CD4-positive, CD25-positive, alpha-beta regulatory T cell (primary cell): ENCODE measurements around the gene MSX1. TPM values are rescaled to one million over a fixed set of nuclear protein-coding genes. Genes with fewer than 3 reads are reported as not detected.

Experiments
- ATAC-seq, 2 donors: fragments of 150-1000 bp; cut with Tn5 transposase; one replicate each; pipeline ENCODE4 v1.10.0; 2021; ENCODE audit warnings: low read depth in 2 of 2, moderate number of reproducible peaks in 2 of 2, moderate library complexity in 1 of 2
- DNase-seq, 3 donors: peaks; one replicate each; pipeline versions ENCODE4 v3.0.0 to v3.0.0-alpha.2; 2012 to 2022; ENCODE audit warnings: mixed read lengths in 1 of 3
- H3K27ac ChIP-seq: one replicate; pipeline ENCODE4 v1.7.0; 2013; ENCODE audit warnings: mild to moderate bottlenecking, low read length; ENCODE audit not compliant: insufficient read depth, poor library complexity, severe bottlenecking
- H3K27me3 ChIP-seq: one replicate; pipeline ENCODE4 v1.7.0; 2013; ENCODE audit warnings: low read length; ENCODE audit not compliant: control insufficient read depth, insufficient read depth
- H3K36me3 ChIP-seq: one replicate; pipeline ENCODE4 v1.7.0; 2013; ENCODE audit warnings: mild to moderate bottlenecking, low read length, moderate library complexity; ENCODE audit not compliant: control insufficient read depth, insufficient read depth
- H3K4me1 ChIP-seq: 2 replicates; pipeline ENCODE4 v1.7.0; 2013; ENCODE audit warnings: mild to moderate bottlenecking, low read length; ENCODE audit not compliant: insufficient read depth, control insufficient read depth, poor library complexity, severe bottlenecking
- H3K4me3 ChIP-seq: one replicate; pipeline ENCODE4 v1.7.0; 2013; ENCODE audit warnings: low read depth, mild to moderate bottlenecking, low read length, moderate library complexity
- H3K9me3 ChIP-seq, 2 experiments: 1 replicate in 1 of 2; 2 replicates in 1 of 2; pipeline ENCODE4 v1.7.0; 2013; ENCODE audit warnings: low read length in 2 of 2, mild to moderate bottlenecking in 1 of 2, moderate library complexity in 1 of 2; ENCODE audit not compliant: control insufficient read depth in 2 of 2
- H3K27ac Mint-ChIP-seq, 3 donors: one replicate each; pipeline ENCODE4 v1.8.0; 2020 to 2022; ENCODE audit warnings: mild to moderate bottlenecking in 3 of 3, mixed read lengths in 3 of 3, moderate library complexity in 2 of 3
- H3K27me3 Mint-ChIP-seq: one replicate; pipeline ENCODE4 v1.8.0; 2022; ENCODE audit warnings: mild to moderate bottlenecking, mixed read lengths
- H3K36me3 Mint-ChIP-seq: one replicate; pipeline ENCODE4 v1.8.0; 2020; ENCODE audit warnings: mixed read lengths
- H3K4me1 Mint-ChIP-seq, 4 donors: one replicate each; pipeline ENCODE4 v1.8.0; 2020 to 2022; ENCODE audit warnings: mixed read lengths in 4 of 4, mild to moderate bottlenecking in 1 of 4
- H3K4me3 Mint-ChIP-seq, 4 donors: one replicate each; pipeline ENCODE4 v1.8.0; 2020 to 2022; ENCODE audit warnings: mild to moderate bottlenecking in 4 of 4, mixed read lengths in 4 of 4, moderate library complexity in 3 of 4
- H3K9me3 Mint-ChIP-seq, 7 donors: one replicate each; pipeline ENCODE4 v1.8.0; 2020 to 2022; ENCODE audit warnings: mixed read lengths in 7 of 7, mild to moderate bottlenecking in 3 of 7, moderate library complexity in 2 of 7
- polyA plus RNA-seq, 4 donors: library from polyadenylated mRNA; unstranded; fragments of 300-500 nt; fragmentation: Illumina TruSeq; gene quantifications; one replicate each; pipeline ENCODE4 v1.2.3, GENCODE V29; 2021
- total RNA-seq: library from RNA; stranded (reverse); gene quantifications from one replicate; pipeline ENCODE4 v1.2.3, GENCODE V29; 2022

Gene MSX1
- total RNA-seq (0.54 TPM), polyA plus RNA-seq (under 1 TPM in 1 of 4 donors, not detected in 3; 0.32 TPM)

- H3K36me3 ChIP-seq, result no peaks in the 10 kb centered on the region
- peaks cover 0 to 8% (median 0%) of the 10 kb centered on the region in 7 donors for H3K9me3 Mint-ChIP-seq
- H3K9me3 ChIP-seq, result no peaks in the 10 kb centered on the region
- H3K27ac Mint-ChIP-seq, result no peak within 1 kb of the TSS
- peak within 1 kb of the TSS; percentile 84 to 92 (median 91) for H3K4me3 Mint-ChIP-seq
- H3K27ac ChIP-seq, result no peak within 1 kb of the TSS
- DNase-seq, result peak in 2 of 3 donors; percentile 14 to 38
- H3K4me1 Mint-ChIP-seq, result peaks cover 13 to 55% (median 28%) of the 10 kb centered on the region in 4 donors
- H3K27me3 Mint-ChIP-seq, result peaks cover 91% of the 10 kb centered on the region
- no peaks in the 10 kb centered on the region for H3K36me3 Mint-ChIP-seq
- peaks cover 36% of the 10 kb centered on the region for H3K27me3 ChIP-seq
- H3K4me1 ChIP-seq, result peaks cover 45% of the 10 kb centered on the region
- ATAC-seq, result peak; percentile 42 to 53
- peak within 1 kb of the TSS; percentile 68 for H3K4me3 ChIP-seq
These were observed at the start of gene MSX1 for GRCh38 chr4:4859325-4859798. Gene MSX1, plus strand, starts transcription at chr4:4859665. Its CDS starts 235 bp downstream, at chr4:4859900.

GRCh38 chr4:4810092-4810774 is 49.2 kb upstream of the MSX1 start:
- Histone ChIP-seq H3K27ac (no peak overlapping the region), H3K4me3 (no peak overlapping the region), H3K4me1 (no peaks in the 10 kb centered on the region), H3K9me3 (peaks cover 0 to 4% of the 10 kb centered on the region in 2 experiments), H3K27me3 (peaks cover 3% of the 10 kb centered on the region), H3K36me3 (no peaks in the 10 kb centered on the region)
- H3K9me3 Mint-ChIP-seq, result peaks cover 0 to 27% (median 4%) of the 10 kb centered on the region in 7 donors
- H3K4me1 Mint-ChIP-seq, result no peaks in the 10 kb centered on the region
- H3K27ac Mint-ChIP-seq, result no peak overlapping the region
- ATAC-seq (no peak), DNase-seq (no peak)
- H3K36me3 Mint-ChIP-seq, result no peaks in the 10 kb centered on the region
- no peak overlapping the region for H3K4me3 Mint-ChIP-seq
- peaks cover 24% of the 10 kb centered on the region for H3K27me3 Mint-ChIP-seq

- H3K4me1 Mint-ChIP-seq, result no peaks in the 10 kb centered on the region
- peaks cover 29% of the 10 kb centered on the region for H3K27me3 Mint-ChIP-seq
- H3K27ac Mint-ChIP-seq, result no peak overlapping the region
- Histone ChIP-seq H3K4me1 (no peaks in the 10 kb centered on the region), H3K36me3 (no peaks in the 10 kb centered on the region), H3K9me3 (peaks cover 0 to 4% of the 10 kb centered on the region in 2 experiments), H3K27me3 (peaks cover 3% of the 10 kb centered on the region), H3K27ac (no peak overlapping the region), H3K4me3 (no peak overlapping the region)
- no peak overlapping the region for H3K4me3 Mint-ChIP-seq
- ATAC-seq (no peak), DNase-seq (no peak)
- H3K36me3 Mint-ChIP-seq, result no peaks in the 10 kb centered on the region
- H3K9me3 Mint-ChIP-seq, result peaks cover 0 to 27% (median 4%) of the 10 kb centered on the region in 7 donors
These were observed 48.7 kb upstream of the MSX1 start for GRCh38 chr4:4810778-4811177.

- Mint-ChIP-seq H3K4me3 (no peak overlapping the region), H3K27ac (no peak overlapping the region), H3K36me3 (no peaks in the 10 kb centered on the region), H3K27me3 (peaks cover 29% of the 10 kb centered on the region), H3K9me3 (peaks cover under 1 to 36% (median 7%) of the 10 kb centered on the region in 7 donors), H3K4me1 (no peaks in the 10 kb centered on the region)
- Histone ChIP-seq H3K36me3 (no peaks in the 10 kb centered on the region), H3K9me3 (peaks cover 0 to 4% of the 10 kb centered on the region in 2 experiments), H3K27me3 (peaks cover 3% of the 10 kb centered on the region), H3K4me1 (no peaks in the 10 kb centered on the region), H3K4me3 (no peak overlapping the region), H3K27ac (no peak overlapping the region)
- no peak for ATAC-seq
- DNase-seq, result no peak
These were observed 47.2 kb upstream of the MSX1 start for GRCh38 chr4:4812145-4812794.

- Mint-ChIP-seq H3K4me1 (no peaks in the 10 kb centered on the region), H3K36me3 (no peaks in the 10 kb centered on the region), H3K4me3 (no peak overlapping the region), H3K27ac (no peak overlapping the region), H3K9me3 (peaks cover 4 to 30% (median 7%) of the 10 kb centered on the region in 7 donors), H3K27me3 (peaks cover 15% of the 10 kb centered on the region)
- H3K36me3 ChIP-seq, result no peaks in the 10 kb centered on the region
- no peak overlapping the region for H3K27ac ChIP-seq
- DNase-seq (no peak), ATAC-seq (no peak)
- H3K4me3 ChIP-seq, result no peak overlapping the region
- no peaks in the 10 kb centered on the region for H3K9me3 ChIP-seq
- no peaks in the 10 kb centered on the region for H3K27me3 ChIP-seq
- H3K4me1 ChIP-seq, result no peaks in the 10 kb centered on the region
These were observed 40.9 kb upstream of the MSX1 start for GRCh38 chr4:4818415-4819212.

GRCh38 chr4:4819213-4819606 is 40.3 kb upstream of the MSX1 start:
- Mint-ChIP-seq H3K4me3 (no peak overlapping the region), H3K36me3 (no peaks in the 10 kb centered on the region), H3K27me3 (peaks cover 15% of the 10 kb centered on the region), H3K4me1 (no peaks in the 10 kb centered on the region), H3K27ac (no peak overlapping the region), H3K9me3 (peaks cover 4 to 30% (median 7%) of the 10 kb centered on the region in 7 donors)
- no peak for ATAC-seq
- DNase-seq, result no peak
- Histone ChIP-seq H3K27me3 (no peaks in the 10 kb centered on the region), H3K9me3 (no peaks in the 10 kb centered on the region), H3K27ac (no peak overlapping the region), H3K4me1 (no peaks in the 10 kb centered on the region), H3K4me3 (no peak overlapping the region), H3K36me3 (no peaks in the 10 kb centered on the region)

- Mint-ChIP-seq H3K4me3 (no peak overlapping the region), H3K4me1 (no peaks in the 10 kb centered on the region), H3K9me3 (peaks cover 4 to 28% (median 10%) of the 10 kb centered on the region in 7 donors), H3K27me3 (peaks cover 10% of the 10 kb centered on the region), H3K36me3 (no peaks in the 10 kb centered on the region), H3K27ac (no peak overlapping the region)
- H3K27me3 ChIP-seq, result no peaks in the 10 kb centered on the region
- H3K4me3 ChIP-seq, result no peak overlapping the region
- no peaks in the 10 kb centered on the region for H3K36me3 ChIP-seq
- DNase-seq (no peak), ATAC-seq (no peak)
- no peaks in the 10 kb centered on the region for H3K4me1 ChIP-seq
- no peaks in the 10 kb centered on the region for H3K9me3 ChIP-seq
- no peak overlapping the region for H3K27ac ChIP-seq
These were observed 39.2 kb upstream of the MSX1 start for GRCh38 chr4:4820261-4820660.
